AG09309 (cell line): ENCODE data around the gene DISP3.

Source experiments
- DNase-seq: peaks from one replicate; pipeline ENCODE4 v3.0.0-alpha.2; 2010; ENCODE audit warnings: low read depth
- H3K4me3 ChIP-seq: 2 replicates; pipeline ENCODE4 v1.5.1; 2011; ENCODE audit warnings: mild to moderate bottlenecking, low read depth, low read length, moderate library complexity; ENCODE audit not compliant: control insufficient read depth
- TF ChIP-seq, protein P1 (sequence below): IDR thresholded peaks from 2 replicates; pipeline ENCODE4 v1.5.1; 2011; ENCODE audit warnings: mild to moderate bottlenecking, low read depth, low read length, inconsistent platforms; ENCODE audit not compliant: insufficient read depth, control insufficient read depth; ENCODE audit errors: missing control alignments

Gene DISP3

DNA sequence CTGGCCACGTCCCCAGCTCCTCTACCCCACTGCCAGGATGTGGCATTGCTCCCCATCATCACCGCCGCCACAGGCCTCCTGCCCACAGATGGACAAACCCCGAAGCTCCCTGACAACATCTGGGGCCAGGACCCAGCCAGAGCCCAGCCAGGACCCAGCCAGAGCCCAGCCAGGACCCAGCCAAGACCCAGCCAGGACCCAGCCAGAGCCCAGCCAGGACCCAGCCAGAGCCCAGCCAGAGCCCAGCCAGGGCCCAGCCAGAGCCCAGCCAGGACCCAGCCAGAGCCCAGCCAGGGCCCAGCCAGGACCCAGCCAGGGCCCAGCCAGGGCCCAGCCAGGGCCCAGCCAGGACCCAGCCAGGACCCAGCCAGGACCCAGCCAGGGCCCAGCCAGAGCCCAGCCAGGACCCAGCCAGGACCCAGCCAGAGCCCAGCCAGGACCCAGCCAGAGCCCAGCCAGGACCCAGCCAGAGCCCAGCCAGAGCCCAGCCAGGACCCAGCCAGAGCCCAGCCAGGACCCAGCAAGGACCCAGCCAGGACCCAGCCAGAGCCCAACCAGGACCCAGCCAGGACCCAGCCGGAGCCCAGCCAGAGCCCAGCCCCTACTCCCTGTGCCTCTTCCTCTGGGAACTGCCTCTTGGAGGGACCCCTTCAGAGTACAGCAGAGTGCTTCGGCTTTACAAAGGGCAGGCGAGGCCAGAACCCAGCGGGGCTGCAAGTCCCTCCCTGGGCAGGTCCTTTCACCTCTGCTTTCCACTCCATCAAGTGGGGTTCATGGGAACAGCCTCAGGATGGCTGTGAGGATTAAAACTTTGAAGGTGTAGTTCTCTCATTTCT, 43.7 kb downstream of the DISP3 start:
- TF ChIP-seq, protein P1, sequence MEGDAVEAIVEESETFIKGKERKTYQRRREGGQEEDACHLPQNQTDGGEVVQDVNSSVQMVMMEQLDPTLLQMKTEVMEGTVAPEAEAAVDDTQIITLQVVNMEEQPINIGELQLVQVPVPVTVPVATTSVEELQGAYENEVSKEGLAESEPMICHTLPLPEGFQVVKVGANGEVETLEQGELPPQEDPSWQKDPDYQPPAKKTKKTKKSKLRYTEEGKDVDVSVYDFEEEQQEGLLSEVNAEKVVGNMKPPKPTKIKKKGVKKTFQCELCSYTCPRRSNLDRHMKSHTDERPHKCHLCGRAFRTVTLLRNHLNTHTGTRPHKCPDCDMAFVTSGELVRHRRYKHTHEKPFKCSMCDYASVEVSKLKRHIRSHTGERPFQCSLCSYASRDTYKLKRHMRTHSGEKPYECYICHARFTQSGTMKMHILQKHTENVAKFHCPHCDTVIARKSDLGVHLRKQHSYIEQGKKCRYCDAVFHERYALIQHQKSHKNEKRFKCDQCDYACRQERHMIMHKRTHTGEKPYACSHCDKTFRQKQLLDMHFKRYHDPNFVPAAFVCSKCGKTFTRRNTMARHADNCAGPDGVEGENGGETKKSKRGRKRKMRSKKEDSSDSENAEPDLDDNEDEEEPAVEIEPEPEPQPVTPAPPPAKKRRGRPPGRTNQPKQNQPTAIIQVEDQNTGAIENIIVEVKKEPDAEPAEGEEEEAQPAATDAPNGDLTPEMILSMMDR = no peak
- no peak overlapping the region for H3K4me3 ChIP-seq
- no peak for DNase-seq

DNA sequence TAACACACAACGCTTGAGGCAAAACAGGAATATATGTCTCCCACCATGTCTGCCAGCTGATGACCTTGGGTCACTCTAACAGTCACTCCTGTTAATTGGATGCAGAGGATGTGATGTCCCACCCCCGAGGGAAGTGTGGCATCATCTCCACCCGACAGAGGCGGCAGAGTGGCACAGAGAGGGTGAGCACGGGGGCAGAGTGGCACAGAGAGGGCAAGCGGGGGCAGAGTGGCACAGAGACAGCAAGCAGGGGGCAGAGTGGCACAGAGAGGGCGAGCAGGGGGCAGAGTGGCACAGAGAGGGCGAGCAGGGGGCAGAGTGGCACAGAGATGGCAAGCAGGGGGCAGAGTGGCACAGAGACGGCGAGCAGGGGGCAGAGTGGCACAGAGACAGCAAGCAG, 44.3 kb downstream of the DISP3 start:
- TF ChIP-seq, protein P1 = no peak
- H3K4me3 ChIP-seq = no peak overlapping the region
- no peak for DNase-seq

DNA sequence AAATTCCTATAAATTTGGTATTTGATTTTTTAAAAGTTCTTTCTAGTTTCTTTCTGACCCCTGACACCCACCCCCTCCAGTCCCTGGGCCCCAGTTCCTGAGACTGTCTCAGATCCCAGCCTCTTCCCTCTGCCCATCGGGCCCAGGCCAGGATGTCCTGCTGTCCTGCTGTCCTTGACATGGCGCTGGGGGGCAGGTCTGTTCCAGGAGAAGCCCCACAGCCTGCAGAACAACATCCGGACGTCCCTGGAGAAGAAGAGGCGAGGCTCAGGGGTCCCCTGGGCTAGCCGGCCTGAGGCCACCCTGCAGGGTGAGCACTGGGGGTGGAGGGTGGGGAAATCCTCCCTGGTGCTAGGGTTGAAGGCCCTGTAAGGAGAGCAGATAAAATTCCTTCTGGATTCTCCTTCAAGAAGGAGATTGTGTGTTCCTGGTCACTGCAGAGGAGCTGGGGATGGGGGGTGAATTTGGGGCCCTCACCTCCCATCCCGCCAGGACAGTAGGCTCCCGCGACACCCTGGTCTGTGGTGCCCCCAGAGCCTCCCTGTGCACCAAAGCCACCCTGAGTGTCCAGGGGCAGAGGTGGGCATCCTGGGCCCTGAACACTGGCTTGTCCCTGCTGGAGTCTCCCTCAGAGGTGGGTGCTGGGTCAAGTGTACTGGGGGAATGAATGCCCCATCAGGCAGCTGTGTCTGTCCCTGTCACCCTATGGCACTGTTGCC, 45.0 kb downstream of the DISP3 start:
- TF ChIP-seq, protein P1 = no peak
- no peak for DNase-seq
- no peak overlapping the region for H3K4me3 ChIP-seq

DNA sequence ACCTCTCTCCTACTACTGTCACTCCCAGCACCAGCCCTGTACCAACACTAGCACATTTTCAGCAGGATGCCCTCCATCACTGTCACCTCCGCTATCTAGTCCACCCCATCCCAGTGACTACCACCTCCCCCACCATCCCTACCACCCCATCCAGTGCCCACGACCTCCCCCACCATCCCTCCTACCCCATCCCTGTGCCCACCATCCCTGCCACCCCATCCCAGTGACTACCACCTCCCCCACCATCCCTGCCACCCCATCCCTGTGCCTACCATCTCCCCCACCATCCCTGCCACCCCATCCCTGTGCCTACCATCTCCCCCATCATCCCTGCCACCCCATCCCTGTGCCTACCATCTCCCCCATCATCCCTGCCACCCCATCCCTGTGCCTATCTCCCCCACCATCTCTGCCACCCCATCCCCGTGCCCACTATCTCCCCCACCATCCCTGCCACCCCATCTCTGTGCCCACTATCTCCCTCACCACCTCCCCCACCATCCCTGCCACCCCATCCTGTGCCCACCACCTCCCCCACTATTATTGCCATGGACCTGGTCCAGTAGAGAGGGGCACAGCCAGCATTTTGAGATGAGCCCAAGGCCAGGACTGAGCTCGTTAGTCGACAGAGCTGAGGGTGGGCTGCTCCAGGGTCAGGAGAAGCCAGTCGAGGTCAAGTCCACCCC, 45.7 kb downstream of the DISP3 start:
- no peak overlapping the region for H3K4me3 ChIP-seq
- DNase-seq = no peak
- TF ChIP-seq, protein P1 = no peak

DNA sequence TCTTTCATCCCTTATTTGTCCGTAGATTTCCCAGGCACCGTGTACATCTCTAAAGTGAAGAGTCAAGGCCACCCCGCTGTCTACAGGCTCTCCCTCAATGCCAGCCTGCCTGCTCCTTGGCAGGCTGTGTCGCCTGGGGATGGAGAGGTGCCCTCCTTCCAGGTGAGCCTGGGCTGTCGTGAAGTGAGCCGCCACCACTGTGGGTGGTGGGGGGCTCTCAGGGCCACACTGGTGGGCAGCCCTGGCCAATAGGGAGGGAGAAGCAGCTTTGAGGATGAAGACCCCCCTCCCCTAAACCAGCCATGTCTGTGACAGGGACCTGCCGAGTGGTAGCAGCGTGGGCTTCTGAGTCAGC, 46.2 kb downstream of the DISP3 start:
- TF ChIP-seq, protein P1 = no peak
- no peak for DNase-seq
- H3K4me3 ChIP-seq = no peak overlapping the region

DNA sequence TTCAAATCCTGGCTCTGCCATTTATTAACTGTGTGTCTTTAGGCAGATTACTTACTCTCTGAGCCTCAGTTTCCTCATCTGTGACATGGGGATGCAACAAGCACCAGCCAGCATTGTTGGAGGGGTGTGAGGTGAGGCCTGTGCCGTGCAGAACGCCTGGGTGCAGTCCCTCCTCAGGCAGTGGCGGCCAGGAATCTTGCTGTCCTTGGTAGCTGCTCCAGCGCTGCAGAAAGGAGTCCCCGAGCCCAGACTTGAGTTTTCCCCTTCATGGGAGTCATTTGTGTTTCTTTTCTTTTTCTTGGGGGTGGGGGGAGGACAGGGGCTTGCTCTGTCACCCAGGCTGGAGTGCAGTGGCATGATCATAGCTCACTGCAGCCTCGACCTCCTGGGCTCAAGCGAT, 46.6 kb downstream of the DISP3 start:
- TF ChIP-seq, protein P1 = no peak
- no peak for DNase-seq
- H3K4me3 ChIP-seq = no peak overlapping the region
